GM23338 (cell line): Measurements from ENCODE around the gene BTBD9. TPM values are rescaled to one million over a fixed set of nuclear protein-coding genes. Genes with fewer than 3 reads are reported as not detected.

Experiments used
- ATAC-seq: fragments of 200-7000 bp; cut with Tn5 transposase; 3 replicates; pipeline ENCODE4 v1.9.1; 2020
- DNase-seq: peaks from one replicate; pipeline ENCODE4 v3.0.0-alpha.2; 2015; ENCODE audit warnings: low spot score
- H2AFZ ChIP-seq: fragments of 200-600 bp; sonication (generic); 2 replicates; pipeline ENCODE4 v1.8.0; 2016; ENCODE audit warnings: antibody characterized with exemption, mild to moderate bottlenecking, moderate library complexity
- H3F3A ChIP-seq: fragments of 200-600 bp; sonication (generic); replicated peaks from 2 replicates; pipeline ENCODE4 v1.8.0; 2017; ENCODE audit warnings: antibody characterized with exemption, mixed run types, low read depth
- H3K27ac ChIP-seq: fragments of 200-600 bp; sonication (generic); 2 replicates; pipeline ENCODE4 v1.6.1; 2016; ENCODE audit warnings: low read depth
- H3K27me3 ChIP-seq: fragments of 200-600 bp; sonication (generic); 2 replicates; pipeline ENCODE4 v1.8.0; 2016; ENCODE audit warnings: mild to moderate bottlenecking, mixed run types, moderate library complexity; ENCODE audit not compliant: insufficient read depth
- H3K36me3 ChIP-seq: fragments of 200-600 bp; sonication (generic); 2 replicates; pipeline ENCODE4 v1.8.0; 2016; ENCODE audit warnings: mild to moderate bottlenecking; ENCODE audit not compliant: insufficient read depth
- H3K4me1 ChIP-seq: fragments of 200-600 bp; sonication (generic); 2 replicates; pipeline ENCODE4 v1.8.0; 2016; ENCODE audit warnings: mild to moderate bottlenecking, moderate library complexity; ENCODE audit not compliant: insufficient read depth
- H3K4me2 ChIP-seq: fragments of 200-600 bp; sonication (generic); 2 replicates; pipeline ENCODE4 v1.7.1; 2017; ENCODE audit warnings: mixed run types
- H3K4me3 ChIP-seq: fragments of 200-600 bp; sonication (generic); 2 replicates; pipeline ENCODE4 v1.6.1; 2016; ENCODE audit warnings: mixed run types
- H3K79me2 ChIP-seq: fragments of 200-600 bp; sonication (generic); replicated peaks from 2 replicates; pipeline ENCODE4 v1.8.0; 2017; ENCODE audit warnings: mild to moderate bottlenecking; ENCODE audit not compliant: insufficient read depth
- H3K9me2 ChIP-seq: fragments of 200-600 bp; sonication (generic); 2 replicates; pipeline ENCODE4 v1.8.0; 2017; ENCODE audit not compliant: insufficient read depth
- H4K20me1 ChIP-seq: fragments of 200-600 bp; sonication (generic); replicated peaks from 2 replicates; pipeline ENCODE4 v1.8.0; 2017; ENCODE audit warnings: mild to moderate bottlenecking; ENCODE audit not compliant: insufficient read depth
- H3K27ac Mint-ChIP-seq: 2 replicates; pipeline ENCODE4 v1.8.0; 2020; ENCODE audit warnings: inconsistent platforms, mild to moderate bottlenecking, moderate library complexity, mixed read lengths
- H3K27me3 Mint-ChIP-seq: 3 replicates; pipeline ENCODE4 v1.8.0; 2022; ENCODE audit warnings: low read depth, mild to moderate bottlenecking, moderate library complexity, mixed read lengths, inconsistent platforms; ENCODE audit not compliant: insufficient read depth, poor library complexity
- H3K36me3 Mint-ChIP-seq: 3 replicates; pipeline ENCODE4 v1.8.0; 2021; ENCODE audit warnings: low read depth, mild to moderate bottlenecking, inconsistent platforms, moderate library complexity, mixed read lengths
- H3K4me1 Mint-ChIP-seq: 3 replicates; pipeline ENCODE4 v1.8.0; 2020; ENCODE audit warnings: mild to moderate bottlenecking, inconsistent platforms, mixed read lengths
- H3K4me3 Mint-ChIP-seq: 3 replicates; pipeline ENCODE4 v1.8.0; 2021; ENCODE audit warnings: moderate library complexity, mild to moderate bottlenecking, inconsistent platforms, mixed read lengths
- H3K9me3 Mint-ChIP-seq: 3 replicates; pipeline ENCODE4 v1.8.0; 2020; ENCODE audit warnings: moderate library complexity, mild to moderate bottlenecking, inconsistent platforms, mixed read lengths
- ETS1 ChIP-seq: IDR thresholded peaks from 2 replicates; pipeline ENCODE4 v1.6.1; 2016; ENCODE audit warnings: antibody characterized with exemption
- EZH2phosphoT487 ChIP-seq: fragments of 200-600 bp; sonication (generic); IDR thresholded peaks from one replicate; pipeline ENCODE4 v1.8.1; 2018; ENCODE audit warnings: antibody characterized with exemption; ENCODE audit not compliant: unreplicated experiment
- JUNB ChIP-seq: IDR thresholded peaks from one replicate; pipeline ENCODE4 v1.6.1; 2016; ENCODE audit warnings: antibody characterized with exemption; ENCODE audit not compliant: unreplicated experiment
- ZNF114 ChIP-seq: fragments of 250-450 bp; sonication (Bioruptor Pico); IDR thresholded peaks from 2 replicates; pipeline ENCODE4 v1.5.0; 2020; ENCODE audit warnings: mild to moderate bottlenecking, moderate library complexity
- ZNF331 ChIP-seq: fragments of 250-450 bp; sonication (Bioruptor Pico); IDR thresholded peaks from 2 replicates; pipeline ENCODE4 v1.5.0; 2020; ENCODE audit warnings: low read depth, mild to moderate bottlenecking, moderate library complexity
- polyA plus RNA-seq: library from polyadenylated mRNA; unstranded; fragments of >200 nt; fragmentation: Nextera tagmentation; extraction: Ambion mirVana; gene quantifications from 2 replicates; pipeline ENCODE4 v1.2.1, GENCODE V29; 2016
- total RNA-seq: library from RNA; depleted of rRNA; stranded (reverse); fragments of >200 nt; shearing (Covaris generic); gene quantifications from 2 replicates; pipeline ENCODE4 v1.2.3, GENCODE V29; 2014

Gene BTBD9
- total and polyA plus RNA-seq, 2 experiments from 2014 or later: 4.2 to 5.3 TPM

GRCh38 chr6:38355519-38355918 lies 284.2 kb downstream of the BTBD9 start:
- H3K4me1 ChIP-seq: 0 out of 2 replicates have a peak, but pooled peaks cover 6% of the 10 kb centered on the region
- Mint-ChIP-seq H3K4me3 (no peak overlapping the region), H3K36me3 (no peaks in the 10 kb centered on the region), H3K4me1 (peaks cover 15% of the 10 kb centered on the region), H3K9me3 (no peaks in the 10 kb centered on the region), H3K27ac (no peak overlapping the region), H3K27me3 (no peaks in the 10 kb centered on the region)
- H3K27ac ChIP-seq: no peak overlapping the region
- H3K4me2 ChIP-seq: no peak overlapping the region
- no peaks in the 10 kb centered on the region for H4K20me1 ChIP-seq
- no peak for ATAC-seq
- no peak overlapping the region for H3K4me3 ChIP-seq
- no peak overlapping the region for H2AFZ ChIP-seq
- no peaks in the 10 kb centered on the region for H3K36me3 ChIP-seq
- no peaks in the 10 kb centered on the region for H3K79me2 ChIP-seq
- TF ChIP-seq ZNF331 (CRISPR knock-in tag) (no peak), JUNB (no peak), EZH2phosphoT487 (no peak)
- H3F3A ChIP-seq: no peaks in the 10 kb centered on the region
- no peaks in the 10 kb centered on the region for H3K9me2 ChIP-seq
- no peaks in the 10 kb centered on the region for H3K27me3 ChIP-seq
- no peak for DNase-seq

- H3K4me1 Mint-ChIP-seq: peaks cover 17% of the 10 kb centered on the region
- no peak overlapping the region for H3K27ac Mint-ChIP-seq
- H3K27me3 Mint-ChIP-seq: no peaks in the 10 kb centered on the region
- no peak overlapping the region for H3K27ac ChIP-seq
- H3K4me3 Mint-ChIP-seq: no peak overlapping the region
- no peaks in the 10 kb centered on the region for H4K20me1 ChIP-seq
- H3K36me3 ChIP-seq: no peaks in the 10 kb centered on the region
- H3F3A ChIP-seq: no peaks in the 10 kb centered on the region
- 0 out of 2 replicates have a peak, but pooled peaks cover 6% of the 10 kb centered on the region for H3K4me1 ChIP-seq
- ATAC-seq (no peak), DNase-seq (no peak)
- TF ChIP-seq JUNB: no peak
- H3K79me2 ChIP-seq: no peaks in the 10 kb centered on the region
- H2AFZ ChIP-seq: no peak overlapping the region
- H3K36me3 Mint-ChIP-seq: no peaks in the 10 kb centered on the region
- H3K27me3 ChIP-seq: no peaks in the 10 kb centered on the region
- H3K9me2 ChIP-seq: no peaks in the 10 kb centered on the region
- H3K9me3 Mint-ChIP-seq: no peaks in the 10 kb centered on the region
- H3K4me2 ChIP-seq: no peak overlapping the region
- H3K4me3 ChIP-seq: no peak overlapping the region
Observed at GRCh38 chr6:38354905-38355304, 284.8 kb downstream of the BTBD9 start.

- H2AFZ ChIP-seq: no peak overlapping the region
- H3F3A ChIP-seq: no peaks in the 10 kb centered on the region
- no peaks in the 10 kb centered on the region for H3K79me2 ChIP-seq
- no peak overlapping the region for H3K4me3 ChIP-seq
- Mint-ChIP-seq H3K4me3 (no peak overlapping the region), H3K9me3 (no peaks in the 10 kb centered on the region), H3K27me3 (no peaks in the 10 kb centered on the region), H3K27ac (no peak overlapping the region), H3K36me3 (no peaks in the 10 kb centered on the region), H3K4me1 (peaks cover 19% of the 10 kb centered on the region)
- no peaks in the 10 kb centered on the region for H4K20me1 ChIP-seq
- DNase-seq (no peak), ATAC-seq (no peak)
- no peak overlapping the region for H3K4me2 ChIP-seq
- H3K27me3 ChIP-seq: no peaks in the 10 kb centered on the region
- H3K27ac ChIP-seq: no peak overlapping the region
- no peaks in the 10 kb centered on the region for H3K9me2 ChIP-seq
- 0 out of 2 replicates have a peak, but pooled peaks cover 6% of the 10 kb centered on the region for H3K4me1 ChIP-seq
- H3K36me3 ChIP-seq: no peaks in the 10 kb centered on the region
- TF ChIP-seq ZNF114 (CRISPR knock-in tag): no peak
Observed at GRCh38 chr6:38354037-38354381, 285.7 kb downstream of the BTBD9 start.

- DNase-seq (no peak), ATAC-seq (no peak)
- Histone ChIP-seq H3F3A (no peaks in the 10 kb centered on the region), H4K20me1 (no peaks in the 10 kb centered on the region), H3K27me3 (no peaks in the 10 kb centered on the region), H3K4me1 (0 out of 2 replicates have a peak, but pooled peaks cover 6% of the 10 kb centered on the region), H2AFZ (no peak overlapping the region), H3K9me2 (no peaks in the 10 kb centered on the region), H3K27ac (no peak overlapping the region), H3K4me2 (no peak overlapping the region), H3K4me3 (no peak overlapping the region), H3K79me2 (no peaks in the 10 kb centered on the region), H3K36me3 (no peaks in the 10 kb centered on the region)
- no peaks in the 10 kb centered on the region for H3K36me3 Mint-ChIP-seq
- H3K4me1 Mint-ChIP-seq: peaks cover 19% of the 10 kb centered on the region
- H3K27ac Mint-ChIP-seq: no peak overlapping the region
- no peaks in the 10 kb centered on the region for H3K9me3 Mint-ChIP-seq
- no peaks in the 10 kb centered on the region for H3K27me3 Mint-ChIP-seq
- no peak overlapping the region for H3K4me3 Mint-ChIP-seq
- TF ChIP-seq ETS1: no peak
Observed at GRCh38 chr6:38353310-38354036, 286.3 kb downstream of the BTBD9 start.
